ENCODE measurements around the gene FUOM. TPM values are rescaled to one million over a fixed set of nuclear protein-coding genes. Genes with fewer than 3 reads are reported as not detected.
A peak's percentile ranks its signal among the peaks of the same experiment; 100 is the strongest.

Gene FUOM
- total and polyA plus RNA-seq, 2 of the 8 experiments (the other 6 are each of a cell fraction or from before 2014, with no cell fraction given) = 22.0 to 30.4 TPM

GRCh38 chr10:133377818-133378250, 20.0 kb upstream of the FUOM start:
- peak overlapping the region; percentile 47 to 82 (median 72) for H3K4me3 ChIP-seq (ENCODE audit: extremely low read depth in 1 of 4, insufficient read depth in 2 of 4, low read depth in 3 of 4, low read length in 4 of 4)
- H3K9me3 ChIP-seq (ENCODE audit: insufficient read depth in 2 of 2, low read depth in 1 of 2, low read length in 1 of 2) = no peaks in the 10 kb centered on the region
- no peak overlapping the region for H3K9ac ChIP-seq (replicated peaks in 1 of 4; ENCODE audit: extremely low read depth in 1 of 4, low read depth in 3 of 4, low read length in 3 of 4)
- peaks cover 15% of the 10 kb centered on the region; the same call in 1 of the 2 replicates for H3K23me2 ChIP-seq (ENCODE audit: low read depth, low read length)
- H4K20me1 ChIP-seq (replicated peaks in 1 of 2; ENCODE audit: control insufficient read depth in 1 of 2, insufficient read depth in 2 of 2, low read length in 2 of 2) = peaks cover 0 to 4% of the 10 kb centered on the region in 2 experiments
- WGBS, 2 experiments (ENCODE audit: extremely low coverage in 1 of 2, insufficient coverage in 1 of 2, insufficient read length in 1 of 2, insufficient replicate concordance in 2 of 2, low coverage in 1 of 2, low lambda C conversion rate in 2 of 2, missing lambda C conversion rate in 1 of 2) = 15% methylated on average over 15 of the region's 20 CpGs; no CpG with 5 or more reads in 1 of the 2 experiments
- no peak overlapping the region for H3K27ac ChIP-seq (ENCODE audit: low read depth, low read length)
- peak overlapping the region; percentile 84 for H2AFZ ChIP-seq (ENCODE audit: low read length)
- FAIRE-seq (no peak), DNase-seq (ENCODE audit: low read depth in 1 of 2, low spot score in 2 of 2) (no peak)
- no peak overlapping the region for H2BK20ac ChIP-seq (ENCODE audit: low read length)
- CTCF ChIA-PET (ENCODE audit: partially characterized antibody) = interaction anchor here (0.6 to 3.0 kb wide), 5 partner anchors 9 to 71 kb away, joined by 3 to 15 read pairs (median 3); no protein-coding TSS in a partner anchor
- H3K4me2 ChIP-seq (ENCODE audit: insufficient read depth in 1 of 2, low read depth in 2 of 2, low read length in 2 of 2) = peak overlapping the region; percentile 87 to 100
- no peak overlapping the region for H4K91ac ChIP-seq (replicated peaks; ENCODE audit: insufficient read length, low read length)
- no peaks in the 10 kb centered on the region for H3K79me1 ChIP-seq (ENCODE audit: low read depth, low read length)
- no peak overlapping the region for H2BK5ac ChIP-seq (ENCODE audit: low read depth, low read length)
- no peak overlapping the region for H3K23ac ChIP-seq (ENCODE audit: insufficient read length)
- H3K56ac ChIP-seq (replicated peaks; ENCODE audit: insufficient read length, low read depth, low read length) = no peak overlapping the region
- no peaks in the 10 kb centered on the region for H3K36me3 ChIP-seq (ENCODE audit: control insufficient read depth in 2 of 4, insufficient read depth in 4 of 4, low read length in 3 of 4)
- H3K79me2 ChIP-seq (ENCODE audit: control insufficient read depth in 1 of 2, insufficient read depth in 2 of 2, low read length in 2 of 2) = no peaks in the 10 kb centered on the region
- H3K27me3 ChIP-seq (replicated peaks in 1 of 4; ENCODE audit: control insufficient read depth in 3 of 4, extremely low read depth in 1 of 4, insufficient read depth in 3 of 4, low read length in 3 of 4) = peaks cover 8 to 48% (median 30%) of the 10 kb centered on the region in 4 experiments
- peak overlapping the region; percentile 80; the same call in 1 of the 2 replicates for H4K8ac ChIP-seq (ENCODE audit: extremely low read depth, insufficient read depth, low read length)
- no peak overlapping the region for H3K14ac ChIP-seq (ENCODE audit: insufficient read length)
- peaks cover 0 to 3% (median under 1%) of the 10 kb centered on the region in 4 experiments; a peak in 4 of 7 replicates for H3K4me1 ChIP-seq (replicated peaks in 1 of 4; ENCODE audit: control insufficient read depth in 3 of 4, insufficient read depth in 4 of 4, low read length in 3 of 4)
- no peak overlapping the region for H2AK5ac ChIP-seq (ENCODE audit: low read depth, low read length)
- POLR2A ChIA-PET (ENCODE audit: partially characterized antibody) = interaction anchor here (1.2 to 3.3 kb wide), 7 partner anchors 15 to 45 kb away, joined by 3 to 25 read pairs (median 9); partner anchors contain the start of genes FUOM, MTG1 and PRAP1
- peak overlapping the region; percentile 48; the same call in 1 of the 2 replicates for H3K18ac ChIP-seq (ENCODE audit: extremely low read depth, low read length)
- H4K5ac ChIP-seq (ENCODE audit: insufficient read length, low read depth, low read length) = no peak overlapping the region
- H2BK15ac ChIP-seq (ENCODE audit: low read length) = 0 out of 2 replicates have a peak overlapping the region, but pooled peaks have one; percentile 61
- H2BK120ac ChIP-seq (replicated peaks; ENCODE audit: low read depth, low read length) = no peak overlapping the region
- no peak overlapping the region for H3K4ac ChIP-seq (replicated peaks; ENCODE audit: insufficient read length, low read depth, low read length)
- no peak overlapping the region for H2BK12ac ChIP-seq (ENCODE audit: low read depth, low read length)
- TF ChIP-seq JUND (IDR thresholded peaks at IDR 0.05; ENCODE audit: low read length) = no peak
- TF ChIP-seq EZH2 (IDR thresholded peaks at IDR 0.05; ENCODE audit: low read depth, low read length, severe bottlenecking) = no peak
- TF ChIP-seq RFX5 (IDR thresholded peaks at IDR 0.05; ENCODE audit: borderline replicate concordance, low read depth, low read length) = no peak
- TF ChIP-seq CHD2 (IDR thresholded peaks at IDR 0.05; ENCODE audit: low read length) = no peak
- TF ChIP-seq TAF7 (optimal IDR thresholded peaks at IDR 0.05; ENCODE audit: borderline replicate concordance, low read depth, low read length) = no peak
- no peak for TF ChIP-seq TEAD4 (IDR thresholded peaks at IDR 0.05; ENCODE audit: low read depth, low read length)
